Esophagus muscularis mucosa (tissue), 4 donors: Measurements from ENCODE around the gene UGT1A7.

Experiments
- EP300 ChIP-seq: sonication (generic); formaldehyde crosslinking; IDR thresholded peaks from one replicate; pipeline ENCODE4 v1.6.1; 2017; ENCODE audit warnings: antibody characterized with exemption
- POLR2A ChIP-seq: fragments of 450-650 bp; IDR thresholded peaks from one replicate; pipeline ENCODE4 v1.6.1; 2017; ENCODE audit warnings: antibody characterized with exemption, moderate library complexity, mild to moderate bottlenecking, low read depth
- POLR2AphosphoS5 ChIP-seq, 2 donors: sonication (generic); formaldehyde crosslinking; IDR thresholded peaks; one replicate each; pipeline ENCODE4 v1.6.1; 2017; ENCODE audit warnings: antibody characterized with exemption in 2 of 2
- TF ChIP-seq, protein P1 (sequence below), 3 experiments: fragments of 200-600 bp in 2 of 3; fragments of 450-650 bp in 1 of 3; sonication (generic) in 2 of 3; IDR thresholded peaks; one replicate each; pipeline ENCODE4 v1.5.1; 2017 to 2019; ENCODE audit warnings: antibody characterized with exemption in 3 of 3, mild to moderate bottlenecking in 2 of 3, moderate library complexity in 1 of 3

DNA sequence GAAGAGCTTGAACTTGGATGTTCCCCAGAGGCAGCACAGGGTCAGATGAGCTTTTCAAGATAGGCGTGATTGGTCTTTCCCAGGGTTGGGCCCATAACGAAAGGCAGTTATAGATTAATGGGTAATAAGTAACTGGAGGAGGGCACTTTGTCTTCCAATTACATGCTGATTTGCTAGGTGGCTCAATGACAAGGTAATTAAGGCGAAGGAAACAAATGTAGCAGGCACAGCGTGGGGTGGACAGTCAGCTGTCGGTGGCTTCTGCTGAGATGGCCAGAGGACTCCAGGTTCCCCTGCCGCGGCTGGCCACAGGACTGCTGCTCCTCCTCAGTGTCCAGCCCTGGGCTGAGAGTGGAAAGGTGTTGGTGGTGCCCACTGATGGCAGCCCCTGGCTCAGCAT lies 36.9 kb downstream of the UGT1A7 start, which contains the start of gene UGT1A4:
- TF ChIP-seq, protein P1, sequence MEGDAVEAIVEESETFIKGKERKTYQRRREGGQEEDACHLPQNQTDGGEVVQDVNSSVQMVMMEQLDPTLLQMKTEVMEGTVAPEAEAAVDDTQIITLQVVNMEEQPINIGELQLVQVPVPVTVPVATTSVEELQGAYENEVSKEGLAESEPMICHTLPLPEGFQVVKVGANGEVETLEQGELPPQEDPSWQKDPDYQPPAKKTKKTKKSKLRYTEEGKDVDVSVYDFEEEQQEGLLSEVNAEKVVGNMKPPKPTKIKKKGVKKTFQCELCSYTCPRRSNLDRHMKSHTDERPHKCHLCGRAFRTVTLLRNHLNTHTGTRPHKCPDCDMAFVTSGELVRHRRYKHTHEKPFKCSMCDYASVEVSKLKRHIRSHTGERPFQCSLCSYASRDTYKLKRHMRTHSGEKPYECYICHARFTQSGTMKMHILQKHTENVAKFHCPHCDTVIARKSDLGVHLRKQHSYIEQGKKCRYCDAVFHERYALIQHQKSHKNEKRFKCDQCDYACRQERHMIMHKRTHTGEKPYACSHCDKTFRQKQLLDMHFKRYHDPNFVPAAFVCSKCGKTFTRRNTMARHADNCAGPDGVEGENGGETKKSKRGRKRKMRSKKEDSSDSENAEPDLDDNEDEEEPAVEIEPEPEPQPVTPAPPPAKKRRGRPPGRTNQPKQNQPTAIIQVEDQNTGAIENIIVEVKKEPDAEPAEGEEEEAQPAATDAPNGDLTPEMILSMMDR (IDR thresholded peaks at IDR 0.05) = no peak
- TF ChIP-seq POLR2AphosphoS5 (IDR thresholded peaks at IDR 0.05) = no peak
- no peak for TF ChIP-seq EP300
- no peak for TF ChIP-seq POLR2A
